EH (cell line): ENCODE data around the gene KRTAP3-2.

Source experiments
- DNase-seq: peaks from one replicate; pipeline ENCODE4 v3.0.0-alpha.2; 2015; ENCODE audit warnings: low read depth

The KRTAP3-2 gene

DNA sequence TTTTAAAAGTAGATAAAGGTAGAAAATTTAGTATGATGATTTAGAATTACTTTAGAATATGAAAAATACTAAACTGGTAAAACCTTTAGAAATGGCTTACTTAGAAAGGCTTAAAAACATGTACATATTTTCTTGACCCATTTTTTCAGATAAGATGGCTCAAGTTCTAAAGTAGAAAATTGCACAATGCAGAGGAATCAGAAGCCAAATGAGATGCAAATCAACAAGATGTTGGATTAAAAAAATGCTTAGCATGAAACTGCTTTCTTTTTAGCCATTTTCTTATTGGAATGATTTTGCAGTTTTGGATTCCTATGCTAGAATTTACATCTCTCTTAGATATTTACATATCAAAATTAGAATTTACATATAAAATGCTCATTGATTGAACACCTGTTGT lies 10.7 kb upstream of the KRTAP3-2 start:
- no peak for DNase-seq

DNA sequence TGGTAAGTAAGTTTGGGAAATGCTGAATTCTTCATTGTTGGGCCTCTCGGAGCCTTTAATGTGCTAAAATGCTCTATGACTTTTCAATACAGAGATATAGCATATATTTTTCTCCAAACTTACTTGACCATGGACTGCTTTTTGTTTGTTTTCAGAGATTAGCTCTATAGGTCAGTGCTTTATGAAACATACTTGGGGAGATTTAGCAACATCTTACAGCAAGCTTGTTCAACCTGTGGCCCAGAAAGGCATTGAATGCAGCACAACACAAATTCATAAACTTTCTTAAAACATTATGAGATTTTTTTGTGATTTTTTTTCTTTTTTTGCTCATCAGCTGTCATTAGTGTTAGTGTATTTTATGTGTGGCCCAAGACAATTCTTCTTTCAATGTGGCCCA lies 10.2 kb upstream of the KRTAP3-2 start:
- DNase-seq, result no peak

DNA sequence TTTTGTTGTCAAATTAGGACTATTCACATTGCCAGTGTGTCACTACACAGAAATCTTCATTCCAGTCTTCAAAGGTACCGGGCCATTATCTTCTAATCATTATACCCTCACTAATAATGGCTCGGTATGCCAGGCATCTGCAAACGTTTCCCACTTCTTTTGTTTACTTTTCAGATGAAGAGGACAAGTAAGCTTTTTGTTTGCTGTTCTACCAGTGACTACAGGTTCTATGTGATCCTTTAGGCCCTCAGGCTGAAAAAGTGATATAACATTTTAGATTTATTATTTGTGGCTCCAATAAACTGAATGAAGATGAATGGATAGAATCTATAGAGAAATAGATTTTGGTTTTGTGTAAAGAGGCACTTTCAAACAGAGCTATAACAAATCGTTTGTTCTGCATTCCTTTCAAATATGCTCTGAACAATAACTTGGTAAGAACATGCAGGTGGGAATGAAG lies 9.6 kb upstream of the KRTAP3-2 start:
- DNase-seq, result peak; percentile 12

DNA sequence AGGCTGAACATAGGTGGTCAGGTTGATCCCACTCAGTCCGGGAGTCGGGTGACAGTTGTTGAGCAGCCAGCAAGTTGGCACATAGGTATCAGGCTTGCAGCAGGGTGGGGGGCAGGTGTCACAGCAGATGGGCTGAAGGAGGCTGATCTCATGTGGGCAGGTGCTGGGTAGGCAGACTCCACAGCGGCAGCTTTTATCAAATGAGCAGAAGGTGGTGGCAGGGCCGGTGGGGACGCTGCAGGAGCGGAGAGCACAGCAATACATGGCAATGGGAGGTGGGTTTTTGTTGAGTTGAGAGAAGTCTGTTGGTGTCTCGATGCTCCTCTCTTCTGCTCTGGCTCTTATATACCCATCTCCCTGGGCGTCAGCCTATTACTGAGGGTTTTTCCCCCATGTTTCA lies 9.1 kb upstream of the KRTAP3-2 start, which contains the start of gene KRTAP3-1:
Gene KRTAP3-1 (minus strand): TSS at position 318 of the 400 bp plus-strand sequence. CDS start 54 bp downstream, at position 264.
- no peak for DNase-seq

DNA sequence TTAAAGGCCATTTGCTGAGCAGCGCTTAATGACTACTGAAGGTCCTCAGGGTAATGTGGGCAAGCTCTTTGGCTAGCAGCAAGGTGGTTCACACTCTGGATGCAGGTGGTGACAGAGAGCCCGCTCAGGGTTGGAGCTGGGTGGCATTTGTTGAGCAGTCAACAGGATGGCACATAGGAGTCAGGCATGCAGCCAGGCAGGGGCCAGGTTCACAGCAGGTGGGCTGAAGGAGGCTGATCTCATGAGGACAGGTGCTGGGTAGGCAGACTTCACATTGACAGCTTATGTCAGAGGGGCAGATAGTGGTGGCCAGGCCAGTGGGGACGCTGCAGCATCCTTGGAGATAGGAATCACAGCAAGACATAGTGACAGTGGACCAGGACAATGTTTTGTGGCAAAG lies 4.7 kb upstream of the KRTAP3-2 start:
- DNase-seq, result no peak

DNA sequence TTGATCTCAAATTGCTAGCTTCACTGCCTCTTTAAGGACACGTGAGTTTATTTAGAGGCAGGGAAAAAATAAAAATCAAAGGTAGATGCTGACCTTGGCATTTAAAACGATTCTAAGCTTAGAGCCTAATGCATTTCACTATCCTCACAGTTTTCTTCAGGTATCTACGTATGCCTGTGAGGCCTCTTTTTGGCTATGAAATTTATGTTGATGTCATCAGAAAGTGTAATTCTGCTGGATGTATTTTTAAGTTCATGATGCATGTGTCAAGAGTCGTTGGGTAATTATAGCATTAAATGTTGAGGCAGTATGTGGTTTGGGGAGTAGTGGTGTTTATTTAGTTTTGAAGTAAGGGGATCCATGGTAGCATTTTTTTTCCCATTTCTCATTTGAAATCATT lies 4.2 kb upstream of the KRTAP3-2 start:
- DNase-seq, result no peak

DNA sequence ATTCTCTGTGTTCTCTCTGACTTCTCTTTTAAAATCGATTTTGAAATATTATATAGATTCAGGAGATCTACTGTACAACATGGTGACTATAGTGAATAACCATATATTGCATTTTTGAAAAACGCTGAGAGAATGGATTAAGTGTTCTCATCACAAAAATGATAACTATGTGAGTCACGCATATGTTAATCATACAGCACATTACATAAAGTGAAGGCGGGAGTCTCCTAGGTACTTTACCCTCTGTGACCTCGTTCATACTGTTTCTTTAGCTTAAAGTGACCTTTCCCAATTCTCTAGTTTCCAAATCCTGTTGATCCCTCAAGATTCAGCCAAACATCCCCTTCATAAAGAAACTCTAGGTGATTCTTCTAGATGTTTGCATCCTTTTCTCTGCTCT lies 3.1 kb upstream of the KRTAP3-2 start:
- DNase-seq, result no peak

DNA sequence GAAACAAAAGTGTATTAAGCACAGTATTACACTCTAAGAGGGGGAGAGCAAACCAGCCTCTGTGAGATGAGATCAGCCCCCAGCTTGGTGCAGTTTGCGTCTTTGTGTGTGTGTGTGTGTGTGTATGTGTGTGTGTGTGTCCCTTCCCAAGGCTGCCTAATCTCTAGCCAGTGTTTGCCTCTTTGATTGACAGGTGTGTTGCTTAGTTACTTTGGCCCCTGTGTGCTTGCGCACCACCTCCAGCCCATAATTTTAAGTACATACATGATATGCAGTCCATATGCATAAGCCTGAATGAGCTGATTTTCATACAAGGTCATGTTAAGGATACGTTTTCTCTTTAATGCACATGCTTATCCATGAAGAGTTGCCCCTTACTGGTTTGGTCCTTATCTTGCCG lies 2.1 kb upstream of the KRTAP3-2 start:
- no peak for DNase-seq

DNA sequence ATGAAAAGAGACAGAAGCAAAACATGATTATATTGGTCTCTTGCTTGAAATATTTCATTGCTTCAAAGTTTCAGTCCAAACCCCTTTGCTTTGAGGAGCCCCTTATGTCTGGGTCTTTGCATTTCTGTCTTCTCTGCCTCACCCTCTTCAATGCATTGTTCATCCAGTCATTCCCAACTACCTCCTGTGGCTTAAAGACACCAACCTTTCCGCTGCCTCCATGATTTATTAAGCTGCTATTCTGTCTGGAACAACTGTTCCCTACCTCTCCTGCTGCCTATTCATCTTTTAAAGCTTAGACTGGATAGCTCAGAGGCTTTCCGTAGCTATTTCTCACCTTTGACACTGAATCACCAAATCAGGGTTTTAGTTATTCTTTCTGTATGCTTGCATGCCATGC lies 2.3 kb downstream of the KRTAP3-2 start:
- no peak for DNase-seq

DNA sequence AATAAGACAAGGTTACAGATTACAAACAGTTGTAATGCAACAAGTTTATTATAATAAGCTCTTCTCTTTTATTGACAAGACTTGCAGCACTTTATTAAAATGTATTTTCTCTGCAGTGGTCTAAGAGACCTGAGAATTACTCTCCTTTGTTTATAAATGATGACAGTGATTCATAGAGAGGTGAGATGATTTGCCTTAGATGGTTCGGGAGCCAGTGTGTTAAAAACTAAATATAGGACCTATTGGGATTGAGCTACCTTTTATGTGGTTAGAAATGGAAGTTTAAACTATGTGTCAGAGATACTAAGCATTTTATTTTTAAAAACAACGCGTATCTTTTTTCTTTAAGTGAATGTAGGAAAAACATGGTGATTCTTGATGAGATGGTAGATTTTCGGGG lies 2.9 kb downstream of the KRTAP3-2 start:
- DNase-seq, result no peak

DNA sequence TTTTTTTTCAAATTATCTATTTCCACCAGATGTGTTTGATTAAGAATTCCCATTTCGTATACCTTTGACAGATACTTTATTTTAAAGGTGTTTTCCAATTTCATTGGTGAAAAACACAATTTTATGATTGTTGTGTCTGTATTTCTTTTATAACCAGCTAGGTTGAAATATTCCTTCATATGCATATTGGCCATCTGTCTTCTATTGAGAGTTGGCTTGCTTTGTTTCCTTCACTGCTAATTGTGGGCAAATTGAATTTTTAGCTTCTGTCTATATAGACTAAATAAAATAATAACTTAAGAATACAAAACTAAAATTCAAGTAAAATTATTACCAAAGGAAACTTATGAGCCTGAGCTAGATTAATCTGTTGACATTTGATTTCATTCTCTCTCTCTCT lies 4.6 kb downstream of the KRTAP3-2 start:
- no peak for DNase-seq

DNA sequence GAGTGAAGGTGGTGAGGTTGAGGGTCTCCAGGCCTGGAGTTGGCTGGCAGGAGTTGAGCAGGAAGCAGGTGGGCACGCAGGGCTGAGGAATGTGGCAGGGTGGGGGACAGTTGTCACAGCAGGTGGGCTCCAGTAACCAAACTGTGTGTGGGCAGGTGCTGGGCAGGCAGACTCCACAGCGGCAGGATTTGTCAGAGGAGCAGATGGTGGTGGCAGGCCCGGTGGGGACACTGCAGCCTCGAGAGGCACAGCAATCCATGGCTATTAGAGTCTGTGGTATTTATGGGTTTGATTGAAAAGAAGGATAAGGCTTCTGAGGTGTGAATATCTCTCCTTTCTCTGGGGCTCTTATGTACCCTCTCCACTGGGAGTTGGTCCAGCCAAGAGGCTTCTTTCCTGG lies 5.9 kb downstream of the KRTAP3-2 start, which contains the start of gene KRTAP3-3:
Gene KRTAP3-3 (minus strand): TSS at position 326 of the 400 bp plus-strand sequence. CDS start 67 bp downstream, at position 259.
- no peak for DNase-seq

DNA sequence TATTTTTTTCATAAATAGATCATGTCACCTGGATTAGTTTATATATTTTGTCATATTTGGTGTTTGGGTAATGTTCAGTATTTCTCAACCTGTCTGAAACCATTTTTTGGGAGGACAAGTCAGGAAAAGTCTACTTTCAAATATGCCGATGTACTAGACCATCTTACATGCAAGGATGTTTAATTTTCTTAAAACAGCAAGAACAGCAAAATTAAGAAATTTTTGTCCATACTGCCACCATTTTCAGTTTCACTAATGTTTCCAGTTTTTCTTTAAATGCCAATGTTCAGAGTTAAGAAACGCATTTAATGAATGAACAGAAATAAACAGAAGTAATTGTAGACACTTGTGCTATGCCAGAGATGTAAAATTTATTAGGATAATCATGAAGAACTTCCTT lies 6.6 kb downstream of the KRTAP3-2 start:
- no peak for DNase-seq

DNA sequence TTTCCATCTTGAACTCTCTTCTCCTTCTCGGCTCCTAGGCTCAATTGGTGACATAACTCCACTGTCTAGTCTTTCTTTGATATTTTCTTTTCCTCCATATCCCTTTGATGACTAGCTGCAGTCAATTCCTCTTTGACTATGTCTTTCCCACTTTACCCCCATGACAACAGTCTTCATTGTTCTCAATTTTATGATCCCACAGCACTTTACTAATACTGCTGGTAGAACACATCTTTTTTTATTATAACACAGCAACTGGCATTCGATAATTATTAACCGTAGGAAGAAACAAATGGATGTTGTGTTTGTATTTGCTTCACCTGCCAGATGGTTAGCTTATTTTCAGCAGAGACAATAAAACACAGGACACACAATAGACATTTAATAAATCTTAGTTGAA lies 7.0 kb downstream of the KRTAP3-2 start:
- DNase-seq, result no peak

DNA sequence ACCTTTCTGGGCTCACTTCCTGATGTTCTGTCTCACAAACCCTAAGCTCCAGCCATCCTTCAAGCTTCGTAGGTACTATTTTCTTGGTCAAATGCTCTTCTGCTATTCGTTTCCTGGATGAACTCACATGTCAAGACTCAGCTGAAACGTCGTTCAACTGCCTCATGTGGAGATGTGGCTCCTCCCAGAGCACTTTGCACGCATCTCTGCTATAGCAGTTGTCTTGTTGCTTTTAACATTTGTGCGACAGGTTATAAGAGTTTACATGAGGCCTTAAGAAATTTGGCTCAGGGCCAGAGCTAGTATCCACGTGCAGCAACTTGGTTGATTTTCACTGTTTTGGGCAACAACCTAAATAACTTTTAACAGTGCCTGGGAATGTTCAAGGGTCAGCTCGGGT lies 12.8 kb downstream of the KRTAP3-2 start:
- DNase-seq, result no peak

DNA sequence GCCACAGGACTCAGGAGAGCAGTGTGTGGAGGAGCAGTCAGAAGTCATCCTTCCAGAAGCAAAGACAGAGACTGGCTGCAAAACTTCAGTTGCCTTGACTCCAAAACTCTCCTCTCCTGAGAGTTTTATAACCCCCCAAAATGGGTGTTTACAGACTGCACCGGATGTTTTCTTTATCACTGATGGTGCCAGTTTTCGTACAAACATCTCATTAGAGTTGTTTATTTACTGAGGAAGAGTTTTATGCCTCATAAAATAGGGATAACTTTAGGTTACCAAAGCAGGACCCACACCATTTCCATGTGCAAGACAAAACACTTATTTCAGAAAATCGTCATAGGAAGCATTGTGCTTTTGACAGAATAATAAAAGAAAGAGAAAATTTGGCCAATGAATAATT lies 15.5 kb downstream of the KRTAP3-2 start, which contains the start of gene KRT40:
Gene KRT40 (minus strand): TSS at position 101 of the 400 bp plus-strand sequence. CDS start 53 bp downstream, at position 48.
- DNase-seq, result no peak

DNA sequence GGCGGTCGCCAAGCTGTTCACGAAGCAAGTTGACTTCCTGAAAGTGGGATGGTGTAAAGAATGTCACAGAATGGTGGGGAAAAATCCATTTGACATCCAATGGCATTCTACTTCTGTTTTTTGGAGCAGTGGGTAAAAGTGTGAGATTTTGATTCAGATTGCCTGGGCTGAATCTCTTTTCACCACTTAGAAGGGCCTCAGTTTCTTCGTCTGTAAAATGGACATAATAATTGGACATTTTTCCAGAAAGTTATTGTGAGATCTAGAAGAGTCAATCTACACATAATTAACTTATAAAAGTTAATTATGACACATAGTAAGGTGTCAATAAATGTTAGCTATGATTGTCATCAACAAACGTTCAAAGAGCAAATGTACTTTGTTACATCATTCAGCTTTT lies 18.6 kb downstream of the KRTAP3-2 start:
- DNase-seq, result no peak

DNA sequence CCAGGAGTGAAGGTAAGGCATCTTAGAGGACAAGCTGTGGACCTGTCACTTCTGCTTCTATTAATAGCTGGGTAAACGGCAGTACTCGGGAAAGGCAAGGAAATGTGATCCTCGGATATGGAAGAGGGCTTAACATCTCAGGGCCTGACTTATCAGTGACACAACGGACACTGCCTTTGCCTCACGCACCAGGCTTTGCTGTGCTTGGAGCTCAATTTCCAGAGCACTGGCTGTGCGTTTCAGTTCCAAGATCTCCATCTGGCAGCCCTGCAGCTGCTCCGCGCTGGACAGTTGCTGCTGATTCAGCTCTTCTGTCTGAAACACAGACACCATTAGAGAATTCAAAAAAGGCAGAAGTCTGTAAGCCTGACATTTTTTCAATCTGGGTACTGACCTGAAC lies 19.1 kb downstream of the KRTAP3-2 start:
- DNase-seq, result peak; percentile 44

DNA sequence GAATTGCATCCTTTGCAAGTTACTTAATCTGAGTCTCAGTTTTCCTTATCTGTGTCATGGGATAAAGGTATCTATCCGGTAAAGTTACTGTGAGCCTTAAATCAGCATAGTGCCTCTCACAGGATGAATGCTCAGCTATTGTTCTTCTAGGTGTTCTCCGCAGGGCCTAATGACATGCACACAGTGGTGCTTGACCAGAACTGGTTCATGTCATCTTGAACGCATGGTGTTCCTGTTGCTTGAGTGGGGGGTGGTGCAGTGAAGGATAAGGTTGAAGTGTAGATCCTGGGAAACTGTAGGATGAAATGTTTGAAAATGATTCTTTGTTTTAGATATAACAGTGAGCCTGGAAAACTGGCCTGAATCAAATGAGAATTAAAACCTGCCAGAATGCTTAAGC lies 19.6 kb downstream of the KRTAP3-2 start:
- DNase-seq, result no peak

DNA sequence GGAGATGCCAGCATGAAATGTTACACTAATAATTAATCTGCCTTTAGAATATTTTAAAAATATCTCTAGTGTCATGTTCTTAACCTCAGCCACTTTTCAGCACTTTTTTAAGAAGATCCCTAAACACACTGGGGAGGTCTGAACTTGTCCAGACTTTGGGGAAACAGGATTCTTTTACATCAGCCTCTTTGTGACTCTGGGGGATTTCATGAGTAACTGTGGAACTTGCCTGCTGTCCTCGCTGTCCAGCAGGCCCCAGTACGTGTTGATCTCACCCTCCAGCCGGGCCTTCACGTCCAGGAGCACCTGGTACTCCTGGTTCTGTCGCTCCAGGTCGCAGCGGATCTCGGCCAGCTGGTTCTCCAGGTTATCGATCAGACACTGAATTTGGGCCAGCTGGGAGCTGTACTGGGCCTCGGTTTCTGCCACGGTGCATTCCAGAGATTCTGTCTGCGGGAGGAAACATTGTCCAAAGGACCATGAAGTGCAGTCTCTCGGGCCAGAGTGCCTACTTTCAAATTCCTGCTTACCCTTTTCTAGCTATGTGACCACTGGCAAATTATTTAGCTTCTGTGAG lies 21.0 kb downstream of the KRTAP3-2 start:
- no peak for DNase-seq

DNA sequence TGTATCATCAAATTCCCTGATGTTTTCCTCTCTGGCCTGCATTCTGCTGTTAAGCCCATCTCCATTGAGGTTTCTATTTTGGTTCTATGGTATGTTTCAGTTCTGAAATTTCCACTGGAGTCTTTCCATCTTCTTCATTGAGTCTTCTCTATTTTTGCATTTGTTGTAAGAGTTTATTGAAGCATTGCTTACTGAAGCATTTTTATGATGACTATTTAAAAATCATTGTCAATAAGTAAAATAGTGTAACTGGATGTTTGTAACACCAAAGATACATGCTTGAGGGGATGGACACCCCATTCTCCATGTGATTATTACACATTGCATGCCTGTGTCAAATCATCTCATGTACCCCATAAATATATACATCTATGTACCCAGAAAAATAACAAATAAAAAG lies 24.2 kb downstream of the KRTAP3-2 start:
- no peak for DNase-seq

DNA sequence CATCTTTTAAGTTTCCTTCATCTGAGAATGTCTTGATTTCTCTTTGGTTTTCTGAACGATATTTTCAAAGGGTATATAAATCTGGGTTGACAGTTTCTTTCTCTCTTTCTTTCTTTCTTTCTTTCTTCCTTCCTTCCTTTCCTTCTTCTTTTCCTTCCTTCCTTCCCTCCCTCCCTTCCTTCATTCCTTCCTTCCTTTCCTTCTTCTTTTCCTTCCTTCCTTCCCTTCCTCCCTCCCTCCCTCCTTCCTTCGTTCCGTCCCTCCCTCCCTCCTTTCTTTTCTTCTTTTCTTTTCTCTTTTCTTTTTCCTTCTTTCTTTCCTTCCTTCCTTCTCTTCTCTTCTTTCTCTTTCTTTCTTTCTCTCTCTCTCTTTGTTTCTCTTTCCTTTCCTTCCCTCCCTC lies 25.3 kb downstream of the KRTAP3-2 start:
- DNase-seq, result no peak

DNA sequence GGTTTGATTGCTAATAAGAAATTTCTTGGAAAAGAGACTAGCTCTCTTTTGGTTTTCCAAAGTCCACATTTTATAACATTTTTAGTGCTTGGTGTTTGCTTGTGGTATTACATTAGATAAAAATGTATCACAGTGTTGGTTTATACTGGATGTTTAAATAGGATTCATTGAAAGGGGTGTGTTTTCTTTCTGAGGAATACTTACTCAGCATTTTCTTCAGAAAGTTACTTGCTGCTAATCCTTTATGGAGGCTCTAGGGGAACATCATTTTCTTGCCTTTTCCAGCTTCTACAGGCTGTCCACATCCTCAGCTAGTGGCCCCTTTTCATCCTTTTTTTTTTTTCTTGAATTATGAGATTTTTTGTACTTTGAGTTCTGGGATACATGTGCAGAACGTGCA lies 32.1 kb downstream of the KRTAP3-2 start:
- no peak for DNase-seq

DNA sequence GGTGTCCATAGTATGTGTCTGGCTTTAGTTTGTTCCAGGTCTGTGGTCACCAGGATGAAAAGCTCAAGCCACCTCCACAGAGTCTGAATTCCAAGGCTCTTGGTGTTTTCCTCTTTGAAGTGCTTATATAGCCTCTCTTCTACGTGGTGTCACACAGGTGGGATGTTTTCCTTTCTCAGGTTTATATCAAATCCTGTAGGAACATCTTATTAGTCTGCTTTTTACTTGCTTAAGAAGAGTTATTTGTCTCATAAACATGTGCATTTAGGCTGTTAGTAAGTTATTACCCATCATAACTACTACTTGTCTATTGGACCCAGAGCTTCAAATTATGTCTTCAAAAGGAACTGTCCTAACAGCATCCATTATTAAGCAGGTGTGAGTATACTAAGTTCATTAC lies 32.9 kb downstream of the KRTAP3-2 start, which contains the start of gene KRT39:
Gene KRT39 (minus strand): TSS at position 101 of the 400 bp plus-strand sequence. CDS start 92 bp downstream, at position 9.
- DNase-seq, result no peak
